Epithelial cell of proximal tubule (primary cell): ENCODE results near the gene LRRC36. TPM values are rescaled to one million over a fixed set of nuclear protein-coding genes. Genes with fewer than 3 reads are reported as not detected.
A peak's percentile ranks its signal among the peaks of the same experiment; 100 is the strongest.

Experiments used
- DNase-seq: peaks from one replicate; pipeline ENCODE4 v3.0.0-alpha.2; 2011; ENCODE audit warnings: low read depth
- H3K4me3 ChIP-seq: 2 replicates; pipeline ENCODE4 v1.5.1; 2011; ENCODE audit warnings: low read depth, mild to moderate bottlenecking, low read length
- CTCF ChIP-seq: conservative IDR thresholded peaks from 2 replicates; pipeline ENCODE4 v1.5.1; 2012; ENCODE audit warnings: low read depth, mild to moderate bottlenecking, low read length
- total RNA-seq: library from RNA; depleted of rRNA; stranded (reverse); fragments of >200 nt; gene quantifications from 2 replicates; pipeline ENCODE4 v1.2.3, GENCODE V29; 2015

LRRC36 gene
- total RNA-seq, 1 donor from 2014 or later, result 0.52 TPM

DNA sequence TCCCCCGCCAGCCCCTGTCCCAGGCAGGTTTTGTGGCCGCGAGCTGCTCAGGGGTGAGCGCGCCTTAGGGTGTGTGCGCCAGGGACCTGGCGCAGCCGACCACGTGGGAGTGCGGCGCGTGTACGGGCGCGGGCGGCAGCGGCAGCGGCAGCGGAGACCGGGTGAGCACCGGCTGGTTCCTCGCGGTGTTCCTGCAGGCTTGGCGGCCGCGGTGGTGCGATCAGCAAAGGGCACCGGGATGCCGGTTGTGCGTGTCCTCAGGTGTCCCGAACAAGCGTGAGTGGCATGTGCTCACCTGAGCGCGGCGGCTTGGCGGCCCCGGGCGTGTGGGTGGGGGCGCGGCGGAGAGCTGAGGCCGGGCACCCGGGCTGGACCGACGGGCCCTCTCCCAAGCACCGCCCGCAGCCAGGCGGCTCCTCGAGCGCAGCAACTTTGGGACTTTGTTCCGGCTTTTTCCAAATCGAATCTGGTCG, 103.9 kb downstream of the LRRC36 start:
- H3K4me3 ChIP-seq, result peak overlapping the region; percentile 46
- no peak for TF ChIP-seq CTCF
- DNase-seq, result no peak

DNA sequence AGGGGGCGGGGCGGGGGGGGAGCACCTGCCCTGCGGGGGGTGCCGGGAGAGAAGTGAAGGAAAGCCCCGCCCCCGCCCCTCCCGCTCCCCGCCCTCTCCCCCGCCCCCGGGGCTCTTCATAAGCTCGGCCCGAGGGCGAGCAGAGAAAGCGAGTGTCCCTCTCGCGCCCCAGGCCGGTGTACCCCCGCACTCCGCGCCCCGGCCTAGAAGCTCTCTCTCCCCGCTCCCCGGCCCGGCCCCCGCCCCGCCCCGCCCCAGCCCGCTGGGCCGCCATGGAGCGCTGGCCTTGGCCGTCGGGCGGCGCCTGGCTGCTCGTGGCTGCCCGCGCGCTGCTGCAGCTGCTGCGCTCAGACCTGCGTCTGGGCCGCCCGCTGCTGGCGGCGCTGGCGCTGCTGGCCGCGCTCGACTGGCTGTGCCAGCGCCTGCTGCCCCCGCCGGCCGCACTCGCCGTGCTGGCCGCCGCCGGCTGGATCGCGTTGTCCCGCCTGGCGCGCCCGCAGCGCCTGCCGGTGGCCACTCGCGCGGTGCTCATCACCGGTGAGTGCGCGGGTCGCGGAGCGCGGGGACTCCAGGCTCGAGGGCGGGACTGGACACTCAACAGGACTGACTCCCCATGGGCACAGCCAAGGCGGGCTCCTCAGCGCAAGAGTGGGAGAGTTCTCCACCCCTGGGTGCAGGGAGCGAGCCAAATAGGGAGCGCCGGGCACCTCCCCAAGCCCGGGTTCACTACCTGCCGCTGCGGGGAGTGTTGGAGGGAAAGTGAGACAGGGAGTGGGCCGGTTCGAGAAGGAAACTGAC, 104.6 kb downstream of the LRRC36 start, which contains the start of gene HSD11B2:
Gene HSD11B2, plus strand, starts transcription at position 145 of the 798 bp plus-strand sequence. Its CDS starts 128 bp downstream, at position 273.
- no peak for TF ChIP-seq CTCF
- no peak for DNase-seq
- peak within 1 kb of the TSS; percentile 46 for H3K4me3 ChIP-seq

- peak overlapping the region; percentile 42 for H3K4me3 ChIP-seq
- no peak for DNase-seq
- TF ChIP-seq CTCF, result no peak
These were observed 105.3 kb downstream of the LRRC36 start for GRCh38 chr16:67431775-67432505.

GRCh38 chr16:67432506-67432890, 105.9 kb downstream of the LRRC36 start:
- DNase-seq, result no peak
- no peak for TF ChIP-seq CTCF
- H3K4me3 ChIP-seq, result no peak overlapping the region

DNA sequence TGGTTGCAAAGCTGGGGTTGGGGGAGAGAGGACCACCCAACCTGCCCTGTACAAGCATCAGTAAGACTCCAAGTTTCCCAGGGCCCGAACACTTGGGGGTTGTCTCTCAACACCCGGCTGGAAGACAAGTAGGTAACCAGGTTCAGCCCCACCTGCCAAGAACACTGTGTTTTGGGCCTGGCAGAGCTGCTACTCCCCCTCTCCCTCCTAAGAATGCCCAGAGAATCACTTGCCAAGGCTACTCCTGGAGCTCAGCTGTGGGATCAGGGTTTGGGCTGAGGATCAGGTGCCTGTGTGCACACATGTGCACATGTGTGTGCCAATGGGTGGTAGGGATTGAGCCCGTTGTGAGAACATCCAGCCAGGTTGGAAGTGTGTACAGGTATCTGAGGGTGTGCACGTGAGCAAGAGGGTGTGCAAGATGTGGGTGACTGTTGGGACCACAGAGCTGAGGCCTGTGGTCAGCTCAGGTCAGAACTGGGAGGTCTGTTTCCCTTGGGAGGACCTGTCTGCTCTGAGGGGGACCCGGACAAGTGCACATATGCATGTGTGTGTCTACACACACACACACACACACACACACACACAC, 106.6 kb downstream of the LRRC36 start:
- TF ChIP-seq CTCF, result no peak
- no peak for DNase-seq
- no peak overlapping the region for H3K4me3 ChIP-seq

Other genes with a start within 250 kb of the LRRC36 start
- gene PHAF1, start 216.9 kb upstream of the LRRC36 start, total RNA-seq, result 14.7 and 16.4 TPM in 2 replicates
- gene B3GNT9, start 175.8 kb upstream of the LRRC36 start, total RNA-seq, result 1.0 and 2.0 TPM in 2 replicates
- 17.6 and 30.6 TPM in 2 replicates for gene TRADD, start 166.9 kb upstream of the LRRC36 start, total RNA-seq
- gene FBXL8, start 166.9 kb upstream of the LRRC36 start, total RNA-seq, result 4.9 and 12.3 TPM in 2 replicates
- 0.14 and 0.63 TPM in 2 replicates for gene HSF4, start 162.1 kb upstream of the LRRC36 start, total RNA-seq
- 12.5 and 39.4 TPM in 2 replicates for gene NOL3, start 156.3 kb upstream of the LRRC36 start, total RNA-seq
- gene MATCAP1, start 142.9 kb upstream of the LRRC36 start, total RNA-seq, result 5.1 and 11.4 TPM in 2 replicates
- gene EXOC3L1, start 136.7 kb upstream of the LRRC36 start, total RNA-seq, result 1.2 TPM in 1 of 2 replicates, not detected in the other
- gene E2F4, start 134.7 kb upstream of the LRRC36 start, total RNA-seq, result 78.9 and 108 TPM in 2 replicates
- gene ELMO3, start 127.7 kb upstream of the LRRC36 start, total RNA-seq, result 4.0 and 11.0 TPM in 2 replicates
- 49.0 and 54.8 TPM in 2 replicates for gene TMEM208, start 99.7 kb upstream of the LRRC36 start, total RNA-seq
- 16.4 and 20.1 TPM in 2 replicates for gene FHOD1, start 79.3 kb upstream of the LRRC36 start, total RNA-seq
- 0.14 and 0.23 TPM in 2 replicates for gene SLC9A5, start 77.8 kb upstream of the LRRC36 start, total RNA-seq
- 6.6 and 10.2 TPM in 2 replicates for gene PLEKHG4, start 47.3 kb upstream of the LRRC36 start, total RNA-seq
- 0.14 and 0.35 TPM in 2 replicates for gene KCTD19, start 74 bp upstream of the LRRC36 start, total RNA-seq
- 0.36 TPM in 1 of 2 replicates, not detected in the other for gene TPPP3, start 66.7 kb downstream of the LRRC36 start, total RNA-seq
- gene ZDHHC1, start 89.7 kb downstream of the LRRC36 start, total RNA-seq, result 1.8 and 7.3 TPM in 2 replicates
- 1.2 and 2.2 TPM in 2 replicates for gene HSD11B2, start 104.3 kb downstream of the LRRC36 start, total RNA-seq
- gene ATP6V0D1, start 154.3 kb downstream of the LRRC36 start, total RNA-seq, result 97.9 and 120 TPM in 2 replicates
- not detected in 2 replicates for gene AGRP, start 156.7 kb downstream of the LRRC36 start, total RNA-seq
- gene RIPOR1, start 202.0 kb downstream of the LRRC36 start, total RNA-seq, result 44.5 and 74.9 TPM in 2 replicates
- gene CTCF, start 235.7 kb downstream of the LRRC36 start, total RNA-seq, result 25.9 and 32.0 TPM in 2 replicates